ENCODE results near the gene P3H2.
"Not testable (repeated sequence)": the region's sequence is repeated elsewhere in the genome, so short reads cannot be mapped to it uniquely, and the experiment has no call there.

Gene P3H2

GRCh38 chr3:189977174-189977573 is 143.5 kb downstream of the P3H2 start:
- no peak for DNase-seq

- DNase-seq: no peak
Observed at GRCh38 chr3:189975391-189975990, 145.2 kb downstream of the P3H2 start.

- no peak for DNase-seq
Observed at GRCh38 chr3:189974359-189974758, 146.3 kb downstream of the P3H2 start.

- DNase-seq: no peak
Observed at GRCh38 chr3:189967254-189967865, 153.3 kb downstream of the P3H2 start.

GRCh38 chr3:189966843-189967242 is 153.9 kb downstream of the P3H2 start:
- no peak for DNase-seq

GRCh38 chr3:189964623-189965332 is 155.9 kb downstream of the P3H2 start:
- DNase-seq: no peak

- no peak for DNase-seq
Observed at GRCh38 chr3:189962466-189962865, 158.2 kb downstream of the P3H2 start.

GRCh38 chr3:189961522-189962161 is 159.1 kb downstream of the P3H2 start:
- DNase-seq: peak; percentile 30

GRCh38 chr3:189961086-189961485 is 159.6 kb downstream of the P3H2 start:
- not testable (repeated sequence) for DNase-seq

- no peak for DNase-seq
Observed at GRCh38 chr3:189954733-189955665, 165.7 kb downstream of the P3H2 start.

- no peak for DNase-seq
Observed at GRCh38 chr3:189953551-189953950, 167.1 kb downstream of the P3H2 start.

GRCh38 chr3:189952272-189952671 is 168.4 kb downstream of the P3H2 start:
- no peak for DNase-seq

- DNase-seq: no peak
Observed at GRCh38 chr3:189950258-189950657, 170.4 kb downstream of the P3H2 start.

GRCh38 chr3:189949580-189949979 is 171.1 kb downstream of the P3H2 start:
- no peak for DNase-seq

- DNase-seq: no peak
Observed at GRCh38 chr3:189948724-189949045, 172.0 kb downstream of the P3H2 start.

GRCh38 chr3:189947948-189948723 is 172.6 kb downstream of the P3H2 start:
- no peak for DNase-seq

- no peak for DNase-seq
Observed at GRCh38 chr3:189947068-189947467, 173.6 kb downstream of the P3H2 start.

GRCh38 chr3:189945935-189946709 is 174.6 kb downstream of the P3H2 start:
- DNase-seq: no peak

GRCh38 chr3:189944285-189945145 is 176.2 kb downstream of the P3H2 start:
- DNase-seq: no peak

GRCh38 chr3:189942948-189943347 is 177.7 kb downstream of the P3H2 start:
- no peak for DNase-seq

All from NCI-H446 treated with DMSO at 0.1 percent for 48 hours (cell line).